CD4-positive, alpha-beta T cell (primary cell): ENCODE results near the gene OR2H2. TPM values are rescaled to one million over a fixed set of nuclear protein-coding genes. Genes with fewer than 3 reads are reported as not detected.
A peak's percentile ranks its signal among the peaks of the same experiment; 100 is the strongest.

Experiments
- ATAC-seq: fragments of 200-7000 bp; cut with Tn5 transposase; one replicate; pipeline ENCODE4 v1.10.0; 2022; ENCODE audit warnings: mild to moderate bottlenecking; ENCODE audit not compliant: poor library complexity
- CTCF ChIA-PET: fragments of 350-600 bp; sonication (Branson Sonifier 250); formaldehyde crosslinking; loops from one replicate; lab custom pipeline; 2021; ENCODE audit warnings: antibody characterized with exemption, inconsistent platforms; lab: Charles Lee
- POLR2A ChIA-PET: fragments of 350-600 bp; sonication (Branson Sonifier 250); formaldehyde crosslinking; loops from one replicate; lab custom pipeline; 2021; ENCODE audit warnings: antibody characterized with exemption, inconsistent platforms; lab: Charles Lee
- DNase-seq, 14 experiments: peaks; one replicate each; pipeline ENCODE4 v3.0.0-alpha.2; 2013 to 2020; ENCODE audit warnings: mixed read lengths in 2 of 14
- H3K27ac ChIP-seq, 2 donors: one replicate each; pipeline versions ENCODE4 v1.5.1 to v1.7.0; 2013; ENCODE audit warnings: low read length in 2 of 2, low read depth in 1 of 2, mild to moderate bottlenecking in 1 of 2
- H3K27me3 ChIP-seq, 2 experiments: 1 replicate in 1 of 2; 2 replicates in 1 of 2; pipeline versions ENCODE4 v1.6.1 to v1.7.0; 2013; ENCODE audit warnings: low read length in 2 of 2, control low read depth in 1 of 2, mild to moderate bottlenecking in 1 of 2, moderate library complexity in 1 of 2; ENCODE audit not compliant: insufficient read depth in 2 of 2, control insufficient read depth in 1 of 2
- H3K36me3 ChIP-seq: one replicate; pipeline ENCODE4 v1.6.1; 2013; ENCODE audit warnings: low read length, control low read depth; ENCODE audit not compliant: insufficient read depth
- H3K4me1 ChIP-seq: one replicate; pipeline ENCODE4 v1.6.1; 2013; ENCODE audit warnings: low read length, control low read depth; ENCODE audit not compliant: insufficient read depth
- H3K4me3 ChIP-seq: one replicate; pipeline ENCODE4 v1.5.1; 2013; ENCODE audit warnings: mild to moderate bottlenecking, low read length, moderate library complexity
- H3K9me3 ChIP-seq, 2 experiments: 1 replicate in 1 of 2; 2 replicates in 1 of 2; pipeline versions ENCODE4 v1.6.1 to v1.7.0; 2013; ENCODE audit warnings: low read length in 2 of 2, mild to moderate bottlenecking in 2 of 2, control low read depth in 1 of 2, moderate library complexity in 1 of 2; ENCODE audit not compliant: control insufficient read depth in 1 of 2, insufficient read depth in 1 of 2
- H3K27ac Mint-ChIP-seq: one replicate; pipeline ENCODE4 v1.8.0; 2020; ENCODE audit warnings: mixed read lengths
- H3K27me3 Mint-ChIP-seq: one replicate; pipeline ENCODE4 v1.8.0; 2021; ENCODE audit warnings: mixed read lengths
- H3K36me3 Mint-ChIP-seq: one replicate; pipeline ENCODE4 v1.8.0; 2021; ENCODE audit warnings: low read depth, mixed read lengths
- H3K4me1 Mint-ChIP-seq: one replicate; pipeline ENCODE4 v1.8.0; 2021; ENCODE audit warnings: low read depth, mixed read lengths
- H3K4me3 Mint-ChIP-seq: one replicate; pipeline ENCODE4 v1.8.0; 2020; ENCODE audit warnings: mild to moderate bottlenecking, mixed read lengths
- H3K9me3 Mint-ChIP-seq: one replicate; pipeline ENCODE4 v1.8.0; 2020; ENCODE audit warnings: mixed read lengths
- CTCF ChIP-seq: fragments of 200-600 bp; IDR thresholded peaks from one replicate; pipeline ENCODE4 v1.8.0; 2022; ENCODE audit warnings: antibody characterized with exemption, mild to moderate bottlenecking
- intact Hi-C, 2 experiments: fragments of 100-400 bp; cut with DNase I in 1 of 2; cut with micrococcal nuclease in 1 of 2; formaldehyde crosslinking; loops; one replicate each; pipeline versions ENCODE4 v1.15.1 to v1.9.0; 2023 to 2025; cut with DNase I, micrococcal nuclease
- total RNA-seq, 174 experiments: library from RNA in 2 of 174; stranded (reverse) in 2 of 174; gene quantifications; one replicate each; pipeline ENCODE4 v1.2.3 and lab custom pipeline; 2021 to 2026

Gene OR2H2
- total RNA-seq, 2 experiments from 2014 or later: not detected

DNA sequence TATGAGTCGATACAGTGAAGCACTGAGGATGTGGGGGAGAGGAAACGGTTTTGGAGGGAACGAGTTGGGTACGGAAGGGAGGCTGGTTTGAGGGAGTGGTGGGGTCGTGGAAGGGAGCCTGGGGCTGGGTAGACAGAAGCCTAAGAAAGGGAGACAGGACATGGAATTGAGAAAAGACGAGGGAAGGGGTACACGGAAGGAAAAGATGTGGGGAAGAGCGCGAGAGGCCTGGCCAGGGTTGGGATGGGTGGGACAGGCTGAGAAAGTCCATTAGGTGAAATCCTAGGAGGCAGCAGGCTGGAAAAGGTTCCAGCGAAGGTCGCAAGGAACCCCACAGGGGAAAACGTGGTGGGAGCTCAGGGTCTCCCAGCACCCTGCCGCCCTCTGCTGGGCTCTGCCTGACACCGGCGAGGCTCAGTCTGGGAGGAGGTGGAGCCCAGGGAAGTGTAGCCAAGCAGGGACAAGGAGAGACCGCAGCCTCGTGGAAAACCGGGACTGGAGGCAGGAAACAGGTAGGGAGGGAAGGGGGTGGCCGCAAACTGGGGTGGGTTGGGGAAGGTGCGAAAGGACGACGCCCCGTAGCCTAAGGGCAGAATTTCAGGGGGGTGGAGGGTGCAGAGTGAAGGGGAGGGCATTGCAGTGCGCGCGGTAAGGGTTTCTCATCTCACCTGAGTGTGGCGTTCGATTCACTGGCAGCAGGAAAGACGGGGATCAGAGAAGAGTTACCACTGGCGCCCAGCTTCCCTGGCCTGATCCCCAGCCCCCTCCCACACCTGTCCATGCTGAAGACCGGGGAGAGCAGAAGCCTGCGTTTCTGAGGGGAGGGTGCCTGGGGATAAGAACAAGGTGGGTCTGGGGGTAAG, 43.7 kb downstream of the OR2H2 start:
- DNase-seq (peak; percentile 26 to 75 (median 47)), ATAC-seq (peak; percentile 49)
- H3K36me3 Mint-ChIP-seq: peaks cover 13% of the 10 kb centered on the region
- intact Hi-C loops: loop anchor here in 1 of 2 experiments (1.0 kb wide), 1 partner anchor 22 kb away; no protein-coding TSS in a partner anchor
- H3K4me1 ChIP-seq: peaks cover 44% of the 10 kb centered on the region
- H3K4me1 Mint-ChIP-seq: peaks cover 50% of the 10 kb centered on the region
- H3K4me3 ChIP-seq: peak overlapping the region; percentile 84
- no peak overlapping the region for H3K27ac ChIP-seq
- H3K27me3 Mint-ChIP-seq: no peaks in the 10 kb centered on the region
- H3K36me3 ChIP-seq: peaks cover 1% of the 10 kb centered on the region
- POLR2A ChIA-PET: interaction anchor here (1.5 to 2.8 kb wide), 2 partner anchors 13 to 21 kb away, joined by 4 to 14 read pairs; no protein-coding TSS in a partner anchor
- H3K4me3 Mint-ChIP-seq: peak overlapping the region; percentile 91
- H3K9me3 Mint-ChIP-seq: no peaks in the 10 kb centered on the region
- TF ChIP-seq CTCF: peak; percentile 69
- peak overlapping the region; percentile 22 for H3K27ac Mint-ChIP-seq
- no peaks in the 10 kb centered on the region for H3K27me3 ChIP-seq
- CTCF ChIA-PET: interaction anchor here (0.7 to 3.4 kb wide), 5 partner anchors 12 to 25 kb away, joined by 3 to 21 read pairs (median 12); no protein-coding TSS in a partner anchor
- no peaks in the 10 kb centered on the region for H3K9me3 ChIP-seq

DNA sequence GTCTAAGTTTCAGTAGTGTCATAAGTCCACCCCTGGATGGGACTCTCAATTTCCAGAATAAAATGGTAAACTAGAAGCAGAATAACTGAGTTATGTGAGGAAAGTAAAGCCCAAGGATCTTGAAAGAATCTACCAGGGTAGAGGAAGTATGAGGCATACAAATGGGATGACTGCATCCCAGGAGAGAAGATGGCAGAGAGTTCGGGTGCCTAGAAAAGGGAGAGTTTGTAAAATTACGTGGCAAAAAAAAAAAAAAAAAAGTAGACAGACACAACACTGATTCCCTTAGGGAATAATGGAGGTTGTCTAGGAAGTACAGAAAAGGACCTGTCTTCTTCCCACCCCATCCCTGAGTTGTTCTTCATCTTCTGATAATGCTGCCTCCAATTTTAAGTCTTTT, 44.6 kb downstream of the OR2H2 start:
- H3K9me3 ChIP-seq: no peaks in the 10 kb centered on the region
- ChIA-PET POLR2A (interaction anchor here (1.5 to 1.6 kb wide), 2 partner anchors 11 to 20 kb away, joined by 7 to 8 read pairs; no protein-coding TSS in a partner anchor), CTCF (interaction anchor here (1.4 to 3.4 kb wide), 4 partner anchors 11 to 24 kb away, joined by 6 to 18 read pairs (median 10); no protein-coding TSS in a partner anchor)
- Mint-ChIP-seq H3K27me3 (no peaks in the 10 kb centered on the region), H3K36me3 (peaks cover 5% of the 10 kb centered on the region), H3K27ac (no peak overlapping the region), H3K9me3 (no peaks in the 10 kb centered on the region), H3K4me3 (peak overlapping the region; percentile 91), H3K4me1 (peaks cover 59% of the 10 kb centered on the region)
- intact Hi-C loops: no loop called here
- ATAC-seq (no peak), DNase-seq (no peak)
- H3K27me3 ChIP-seq: no peaks in the 10 kb centered on the region
- no peaks in the 10 kb centered on the region for H3K36me3 ChIP-seq
- no peak overlapping the region for H3K27ac ChIP-seq
- H3K4me3 ChIP-seq: no peak overlapping the region
- TF ChIP-seq CTCF: no peak
- H3K4me1 ChIP-seq: peaks cover 46% of the 10 kb centered on the region

DNA sequence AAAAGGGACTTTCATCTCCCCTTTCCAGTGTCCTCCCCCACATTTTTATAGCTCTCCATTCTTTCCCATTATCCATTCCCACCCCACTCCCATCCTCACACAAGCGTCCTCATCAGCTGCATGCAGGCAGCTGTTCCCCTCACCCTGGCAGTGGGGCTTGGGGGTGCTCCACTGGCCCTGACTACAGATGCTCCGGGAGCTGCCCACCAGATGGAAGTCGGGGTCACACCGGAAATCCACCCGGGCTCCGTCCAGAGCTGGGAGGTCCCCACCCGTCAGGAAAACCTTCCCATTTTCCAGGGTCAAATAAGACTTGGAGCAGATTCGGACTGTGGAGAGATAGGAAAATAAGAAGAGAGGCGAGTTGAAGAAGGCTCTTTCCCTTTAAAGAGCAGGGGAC, 45.4 kb downstream of the OR2H2 start:
- ATAC-seq (no peak), DNase-seq (peak in 1 of 14 experiments; percentile 32)
- no peaks in the 10 kb centered on the region for H3K27me3 ChIP-seq
- Mint-ChIP-seq H3K9me3 (no peaks in the 10 kb centered on the region), H3K4me1 (peaks cover 60% of the 10 kb centered on the region), H3K27ac (no peak overlapping the region), H3K4me3 (peak overlapping the region; percentile 90), H3K36me3 (peaks cover 5% of the 10 kb centered on the region), H3K27me3 (no peaks in the 10 kb centered on the region)
- H3K4me3 ChIP-seq: no peak overlapping the region
- H3K36me3 ChIP-seq: no peaks in the 10 kb centered on the region
- peaks cover 46% of the 10 kb centered on the region for H3K4me1 ChIP-seq
- TF ChIP-seq CTCF: no peak
- no peaks in the 10 kb centered on the region for H3K9me3 ChIP-seq
- H3K27ac ChIP-seq: no peak overlapping the region
- ChIA-PET CTCF (interaction anchor here (2.5 to 3.4 kb wide), 2 partner anchors 20 to 23 kb away, joined by 7 to 18 read pairs; no protein-coding TSS in a partner anchor), POLR2A (interaction anchor here (1.5 to 1.6 kb wide), 2 partner anchors 11 to 19 kb away, joined by 7 to 8 read pairs; no protein-coding TSS in a partner anchor)
- intact Hi-C loops: no loop called here
